Measurements from ENCODE around the gene QSOX1.

- peak; percentile 59 for TF ChIP-seq CTCF (IDR thresholded peaks at IDR 0.05; ENCODE audit: low read depth, low read length, poor library complexity, severe bottlenecking)
- TF ChIP-seq EZH2phosphoT487 (IDR thresholded peaks at IDR 0.05; ENCODE audit: borderline replicate concordance, low read length), result no peak
Observed at GRCh38 chr1:180181048-180181447, 26.4 kb downstream of the QSOX1 start.
